Measurements from ENCODE around the gene CALD1. TPM values are rescaled to one million over a fixed set of nuclear protein-coding genes. Genes with fewer than 3 reads are reported as not detected.

The CALD1 gene
- total RNA-seq, 6 donors from 2014 or later: 98.6 to 156 (median 124) TPM

GRCh38 chr7:134752006-134752760, 27.3 kb upstream of the CALD1 start:
- no peak overlapping the region for H3K27ac ChIP-seq
- WGBS, 2 donors: 66 to 71% methylated on average over 6 of the region's 6 CpGs
- H3K9me3 ChIP-seq: no peaks in the 10 kb centered on the region
- no peaks in the 10 kb centered on the region for H3K36me3 ChIP-seq
- TF ChIP-seq EP300 (IDR thresholded peaks at IDR 0.05): no peak
- no peak for TF ChIP-seq POLR2A (IDR thresholded peaks at IDR 0.05)
- TF ChIP-seq CTCF (IDR thresholded peaks at IDR 0.05): no peak
- no peak for TF ChIP-seq POLR2AphosphoS5 (IDR thresholded peaks at IDR 0.05)
- H3K4me3 ChIP-seq: no peak overlapping the region
- no peak for DNase-seq
- no peak for ATAC-seq (ENCODE audit: low FRiP score in 2 of 2)
- no peaks in the 10 kb centered on the region for H3K27me3 ChIP-seq
- H3K4me1 ChIP-seq: no peaks in the 10 kb centered on the region

GRCh38 chr7:134755422-134756022, 23.9 kb upstream of the CALD1 start:
- Histone ChIP-seq H3K9me3 (no peaks in the 10 kb centered on the region), H3K4me3 (no peak overlapping the region), H3K4me1 (no peaks in the 10 kb centered on the region), H3K27me3 (no peaks in the 10 kb centered on the region), H3K36me3 (no peaks in the 10 kb centered on the region), H3K27ac (no peak overlapping the region)
- WGBS, 2 donors: 46 to 59% methylated on average over 1 of the region's 1 CpG
- TF ChIP-seq EP300 (IDR thresholded peaks at IDR 0.05) (no peak), POLR2A (IDR thresholded peaks at IDR 0.05) (no peak), CTCF (IDR thresholded peaks at IDR 0.05) (peak in 3 of 6 experiments; percentile 9 to 13 (median 12))
- DNase-seq: no peak
- no peak for ATAC-seq (ENCODE audit: low FRiP score in 2 of 2)

- WGBS, 2 donors: 86 to 93% methylated on average over 3 of the region's 3 CpGs
- no peak for TF ChIP-seq EP300 (IDR thresholded peaks at IDR 0.05)
- TF ChIP-seq POLR2AphosphoS5 (IDR thresholded peaks at IDR 0.05): no peak
- no peak for TF ChIP-seq CTCF (IDR thresholded peaks at IDR 0.05)
- TF ChIP-seq POLR2A (IDR thresholded peaks at IDR 0.05): no peak
Measured at GRCh38 chr7:134757938-134758337, 21.5 kb upstream of the CALD1 start.

GRCh38 chr7:134758981-134759380, 20.5 kb upstream of the CALD1 start:
- Histone ChIP-seq H3K36me3 (no peaks in the 10 kb centered on the region), H3K27me3 (no peaks in the 10 kb centered on the region), H3K27ac (no peak overlapping the region), H3K4me1 (no peaks in the 10 kb centered on the region), H3K4me3 (no peak overlapping the region), H3K9me3 (no peaks in the 10 kb centered on the region)
- ATAC-seq (ENCODE audit: low FRiP score in 2 of 2) (no peak), DNase-seq (no peak)
- no peak for TF ChIP-seq POLR2A (IDR thresholded peaks at IDR 0.05)
- no peak for TF ChIP-seq CTCF (IDR thresholded peaks at IDR 0.05)
- no peak for TF ChIP-seq EP300 (IDR thresholded peaks at IDR 0.05)
- TF ChIP-seq POLR2AphosphoS5 (IDR thresholded peaks at IDR 0.05): no peak
- 48 to 56% methylated on average over 1 of the region's 1 CpG for WGBS, 2 donors

More at GRCh38 chr7:134757938-134758337, 21.5 kb upstream of the CALD1 start:
- no peak for ATAC-seq (ENCODE audit: low FRiP score in 2 of 2)
- Histone ChIP-seq H3K9me3 (no peaks in the 10 kb centered on the region), H3K4me3 (no peak overlapping the region), H3K36me3 (no peaks in the 10 kb centered on the region), H3K27me3 (no peaks in the 10 kb centered on the region), H3K4me1 (no peaks in the 10 kb centered on the region), H3K27ac (no peak overlapping the region)
- no peak for DNase-seq

All from upper lobe of left lung (tissue), 6 donors.